ENCODE results near the gene ROM1. TPM values are rescaled to one million over a fixed set of nuclear protein-coding genes. Genes with fewer than 3 reads are reported as not detected.

Gene ROM1
- total RNA-seq, 1 donor: 6.5 TPM

GRCh38 chr11:62664405-62665074 is 51.5 kb downstream of the ROM1 start:
- H3K36me3 ChIP-seq (ENCODE audit: insufficient read depth, low read length): peaks cover 24% of the 10 kb centered on the region
- H3K4me2 ChIP-seq (ENCODE audit: insufficient read depth, low read length): peak overlapping the region; percentile 91
- peak; percentile 91 for DNase-seq (ENCODE audit: insufficient read length, low spot score, missing footprints)
- H3K4me1 ChIP-seq (ENCODE audit: insufficient read depth, low read length): peaks cover 18% of the 10 kb centered on the region
- peak overlapping the region; percentile 97 for H3K4me3 ChIP-seq (ENCODE audit: insufficient read depth, low read length)
- H3K9me3 ChIP-seq (ENCODE audit: low read depth, low read length): no peaks in the 10 kb centered on the region
- peaks cover 10% of the 10 kb centered on the region for H4K20me1 ChIP-seq (ENCODE audit: insufficient read depth, low read length)
- H2AFZ ChIP-seq (ENCODE audit: low read length): peak overlapping the region; percentile 90
- H3K27ac ChIP-seq (ENCODE audit: low read depth, low read length): peak overlapping the region; percentile 82
- H3K27me3 ChIP-seq (ENCODE audit: insufficient read depth, low read length): no peaks in the 10 kb centered on the region
- peaks cover 35% of the 10 kb centered on the region for H3K79me2 ChIP-seq (ENCODE audit: insufficient read depth, low read length)
- TF ChIP-seq, protein P1, sequence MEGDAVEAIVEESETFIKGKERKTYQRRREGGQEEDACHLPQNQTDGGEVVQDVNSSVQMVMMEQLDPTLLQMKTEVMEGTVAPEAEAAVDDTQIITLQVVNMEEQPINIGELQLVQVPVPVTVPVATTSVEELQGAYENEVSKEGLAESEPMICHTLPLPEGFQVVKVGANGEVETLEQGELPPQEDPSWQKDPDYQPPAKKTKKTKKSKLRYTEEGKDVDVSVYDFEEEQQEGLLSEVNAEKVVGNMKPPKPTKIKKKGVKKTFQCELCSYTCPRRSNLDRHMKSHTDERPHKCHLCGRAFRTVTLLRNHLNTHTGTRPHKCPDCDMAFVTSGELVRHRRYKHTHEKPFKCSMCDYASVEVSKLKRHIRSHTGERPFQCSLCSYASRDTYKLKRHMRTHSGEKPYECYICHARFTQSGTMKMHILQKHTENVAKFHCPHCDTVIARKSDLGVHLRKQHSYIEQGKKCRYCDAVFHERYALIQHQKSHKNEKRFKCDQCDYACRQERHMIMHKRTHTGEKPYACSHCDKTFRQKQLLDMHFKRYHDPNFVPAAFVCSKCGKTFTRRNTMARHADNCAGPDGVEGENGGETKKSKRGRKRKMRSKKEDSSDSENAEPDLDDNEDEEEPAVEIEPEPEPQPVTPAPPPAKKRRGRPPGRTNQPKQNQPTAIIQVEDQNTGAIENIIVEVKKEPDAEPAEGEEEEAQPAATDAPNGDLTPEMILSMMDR (IDR thresholded peaks at IDR 0.05; ENCODE audit: extremely low read depth, low read depth, low read length): no peak

Small RNA genes lying within 50 kb of the gene (small RNA-seq; reads per million reads assigned to genes)
- gene AP001458.1 (not detected), gene MIR6747 (0.74 reads per million, percentile 8 among the genes with 10 or more reads in this experiment)

Other genes with a start within 250 kb of the ROM1 start
- not detected in 2 replicates for gene SCGB1A1, start 194.2 kb upstream of the ROM1 start, total RNA-seq
- gene AHNAK, start 66.5 kb upstream of the ROM1 start, total RNA-seq: 646 and 720 TPM in 2 replicates
- gene EEF1G, start 39.4 kb upstream of the ROM1 start, total RNA-seq: 1,004 and 1,049 TPM in 2 replicates
- gene TUT1, start 21.7 kb upstream of the ROM1 start, total RNA-seq: 6.5 and 7.6 TPM in 2 replicates
- 102 and 105 TPM in 2 replicates for gene MTA2, start 11.4 kb upstream of the ROM1 start, total RNA-seq
- 26.4 and 29.5 TPM in 2 replicates for gene EML3, start 482 bp upstream of the ROM1 start, total RNA-seq
- 27.1 and 30.8 TPM in 2 replicates for gene B3GAT3, start 8.7 kb downstream of the ROM1 start, total RNA-seq
- gene GANAB, start 33.4 kb downstream of the ROM1 start, total RNA-seq: 219 and 242 TPM in 2 replicates
- gene INTS5, start 40.0 kb downstream of the ROM1 start, total RNA-seq: 19.2 and 20.6 TPM in 2 replicates
- 13.3 and 17.4 TPM in 2 replicates for gene C11orf98, start 52.0 kb downstream of the ROM1 start, total RNA-seq
- 6.2 and 11.2 TPM in 2 replicates for gene CSKMT, start 52.1 kb downstream of the ROM1 start, total RNA-seq
- 4.4 and 5.8 TPM in 2 replicates for gene UQCC3, start 58.4 kb downstream of the ROM1 start, total RNA-seq
- gene LBHD1, start 59.0 kb downstream of the ROM1 start, total RNA-seq: 7.6 and 8.0 TPM in 2 replicates
- 98.1 and 107 TPM in 2 replicates for gene UBXN1, start 65.8 kb downstream of the ROM1 start, total RNA-seq
- gene LRRN4CL, start 76.3 kb downstream of the ROM1 start, total RNA-seq: 9.1 and 13.8 TPM in 2 replicates
- gene BSCL2, start 94.2 kb downstream of the ROM1 start, total RNA-seq: 63.6 and 67.7 TPM in 2 replicates
- not detected in 2 replicates for gene GNG3, start 94.4 kb downstream of the ROM1 start, total RNA-seq
- gene HNRNPUL2, start 114.2 kb downstream of the ROM1 start, total RNA-seq: 13.0 and 18.8 TPM in 2 replicates
- gene TTC9C, start 115.2 kb downstream of the ROM1 start, total RNA-seq: 34.0 and 35.9 TPM in 2 replicates
- 13.0 TPM in 2 replicates for gene ZBTB3, start 140.9 kb downstream of the ROM1 start, total RNA-seq
- gene POLR2G, start 148.3 kb downstream of the ROM1 start, total RNA-seq: 48.3 and 57.9 TPM in 2 replicates
- gene TAF6L, start 158.1 kb downstream of the ROM1 start, total RNA-seq: 21.2 and 22.1 TPM in 2 replicates
- 37.4 and 51.4 TPM in 2 replicates for gene TMEM179B, start 174.1 kb downstream of the ROM1 start, total RNA-seq
- 9.0 and 11.5 TPM in 2 replicates for gene TMEM223, start 178.7 kb downstream of the ROM1 start, total RNA-seq
- gene NXF1, start 192.2 kb downstream of the ROM1 start, total RNA-seq: 25.6 and 31.1 TPM in 2 replicates
- 35.8 and 40.7 TPM in 2 replicates for gene STX5, start 218.8 kb downstream of the ROM1 start, total RNA-seq
- gene TEX54, start 219.6 kb downstream of the ROM1 start, total RNA-seq: not detected in 2 replicates
- 31.2 and 34.0 TPM in 2 replicates for gene WDR74, start 226.3 kb downstream of the ROM1 start, total RNA-seq

Measured in osteoblast (primary cell).